Endothelial cell of hepatic sinusoid (primary cell): ENCODE measurements around the gene PHACTR3.

Experiments
- in situ Hi-C: cut with HindIII; loops from 2 replicates; pipeline ENCODE4 v1.10.0; 2017; ENCODE audit warnings: low sequenced_read_pairs

The PHACTR3 gene

GRCh38 chr20:59668926-59669850, 64.8 kb downstream of the PHACTR3 start:
- in situ Hi-C loops = no loop called here

- in situ Hi-C loops = loop anchor here (5.0 kb wide), 1 partner anchor 99 kb away; no protein-coding TSS in a partner anchor
Observed at GRCh38 chr20:59670786-59671492, 66.6 kb downstream of the PHACTR3 start.

GRCh38 chr20:59671661-59672471, 67.5 kb downstream of the PHACTR3 start:
- in situ Hi-C loops = loop anchor here (5.0 kb wide), 1 partner anchor 100 kb away; no protein-coding TSS in a partner anchor

- in situ Hi-C loops = loop anchor here (5.0 kb wide), 1 partner anchor 100 kb away; no protein-coding TSS in a partner anchor
Observed at GRCh38 chr20:59672576-59672975, 68.2 kb downstream of the PHACTR3 start.

GRCh38 chr20:59673288-59673997, 69.1 kb downstream of the PHACTR3 start:
- in situ Hi-C loops = loop anchor here (5.0 kb wide), 1 partner anchor 101 kb away; no protein-coding TSS in a partner anchor

GRCh38 chr20:59673998-59674445, 69.7 kb downstream of the PHACTR3 start:
- in situ Hi-C loops = loop anchor here (5.0 kb wide), 1 partner anchor 102 kb away; no protein-coding TSS in a partner anchor

- in situ Hi-C loops = no loop called here
Observed at GRCh38 chr20:59676126-59676850, 71.9 kb downstream of the PHACTR3 start.

GRCh38 chr20:59676851-59677182, 72.5 kb downstream of the PHACTR3 start:
- in situ Hi-C loops = no loop called here

- in situ Hi-C loops = no loop called here
Observed at GRCh38 chr20:59677586-59677985, 73.2 kb downstream of the PHACTR3 start.

- in situ Hi-C loops = no loop called here
Observed at GRCh38 chr20:59678288-59678687, 73.9 kb downstream of the PHACTR3 start.

GRCh38 chr20:59678951-59679350, 74.6 kb downstream of the PHACTR3 start:
- in situ Hi-C loops = no loop called here

- in situ Hi-C loops = no loop called here
Observed at GRCh38 chr20:59680148-59680650, 75.9 kb downstream of the PHACTR3 start.

- in situ Hi-C loops = no loop called here
Observed at GRCh38 chr20:59680852-59681251, 76.5 kb downstream of the PHACTR3 start.

- in situ Hi-C loops = no loop called here
Observed at GRCh38 chr20:59682603-59683002, 78.3 kb downstream of the PHACTR3 start.

GRCh38 chr20:59683181-59683580, 78.8 kb downstream of the PHACTR3 start:
- in situ Hi-C loops = no loop called here

GRCh38 chr20:59684685-59685242, 80.4 kb downstream of the PHACTR3 start:
- in situ Hi-C loops = no loop called here

- in situ Hi-C loops = no loop called here
Observed at GRCh38 chr20:59686404-59687346, 82.3 kb downstream of the PHACTR3 start.

- in situ Hi-C loops = no loop called here
Observed at GRCh38 chr20:59688356-59688755, 84.0 kb downstream of the PHACTR3 start.
